ENCODE data around the gene UPK3A.

Gene UPK3A

GRCh38 chr22:45278125-45278524, 6.6 kb upstream of the UPK3A start:
- Histone ChIP-seq H3K9me3 (ENCODE audit: insufficient read depth, low read length, severe bottlenecking) (no peaks in the 10 kb centered on the region), H3K9ac (ENCODE audit: low read depth, low read length) (no peak overlapping the region), H3K27ac (ENCODE audit: low read length) (no peak overlapping the region), H3K4me2 (ENCODE audit: insufficient read depth, low read length) (no peak overlapping the region), H3K27me3 (ENCODE audit: insufficient read depth, low read length, poor library complexity) (peaks cover 2% of the 10 kb centered on the region), H3K36me3 (ENCODE audit: insufficient read depth, low read length) (no peaks in the 10 kb centered on the region), H3K4me1 (ENCODE audit: insufficient read depth, low read length) (no peaks in the 10 kb centered on the region), H3K4me3 (ENCODE audit: low read depth in 1 of 2, low read length in 2 of 2) (no peak overlapping the region), H4K20me1 (ENCODE audit: insufficient read depth, low read length) (no peaks in the 10 kb centered on the region), H3K79me2 (ENCODE audit: insufficient read depth, low read length) (no peaks in the 10 kb centered on the region), H2AFZ (ENCODE audit: low read depth, low read length) (no peak overlapping the region)
- TF ChIP-seq CTCF (IDR thresholded peaks at IDR 0.05; ENCODE audit: borderline replicate concordance, extremely low read depth, low read length, poor library complexity, severe bottlenecking) (no peak), EZH2 (IDR thresholded peaks at IDR 0.05; ENCODE audit: borderline replicate concordance, low read depth, low read length, severe bottlenecking) (no peak)
- no peak for DNase-seq
- ATAC-seq (ENCODE audit: insufficient read depth, low read depth) = no peak

GRCh38 chr22:45280587-45280980, 4.2 kb upstream of the UPK3A start:
- H3K27me3 ChIP-seq (ENCODE audit: insufficient read depth, low read length, poor library complexity) = no peaks in the 10 kb centered on the region
- no peaks in the 10 kb centered on the region for H3K4me1 ChIP-seq (ENCODE audit: insufficient read depth, low read length)
- no peak overlapping the region for H2AFZ ChIP-seq (ENCODE audit: low read depth, low read length)
- no peak for DNase-seq
- no peak for ATAC-seq (ENCODE audit: insufficient read depth, low read depth)
- no peaks in the 10 kb centered on the region for H3K79me2 ChIP-seq (ENCODE audit: insufficient read depth, low read length)
- H3K4me3 ChIP-seq (ENCODE audit: low read depth in 1 of 2, low read length in 2 of 2) = no peak overlapping the region
- H3K9me3 ChIP-seq (ENCODE audit: insufficient read depth, low read length, severe bottlenecking) = no peaks in the 10 kb centered on the region
- H3K27ac ChIP-seq (ENCODE audit: low read length) = no peak overlapping the region
- no peaks in the 10 kb centered on the region for H3K36me3 ChIP-seq (ENCODE audit: insufficient read depth, low read length)
- TF ChIP-seq CTCF (IDR thresholded peaks at IDR 0.05; ENCODE audit: borderline replicate concordance, extremely low read depth, low read length, poor library complexity, severe bottlenecking) (no peak), EZH2 (IDR thresholded peaks at IDR 0.05; ENCODE audit: borderline replicate concordance, low read depth, low read length, severe bottlenecking) (no peak)
- H4K20me1 ChIP-seq (ENCODE audit: insufficient read depth, low read length) = no peaks in the 10 kb centered on the region
- H3K4me2 ChIP-seq (ENCODE audit: insufficient read depth, low read length) = no peak overlapping the region
- H3K9ac ChIP-seq (ENCODE audit: low read depth, low read length) = no peak overlapping the region

- H3K27me3 ChIP-seq (ENCODE audit: insufficient read depth, low read length, poor library complexity) = no peaks in the 10 kb centered on the region
- H4K20me1 ChIP-seq (ENCODE audit: insufficient read depth, low read length) = no peaks in the 10 kb centered on the region
- ATAC-seq (ENCODE audit: insufficient read depth, low read depth) = no peak
- H3K27ac ChIP-seq (ENCODE audit: low read length) = no peak overlapping the region
- no peaks in the 10 kb centered on the region for H3K79me2 ChIP-seq (ENCODE audit: insufficient read depth, low read length)
- no peak overlapping the region for H3K9ac ChIP-seq (ENCODE audit: low read depth, low read length)
- H3K4me1 ChIP-seq (ENCODE audit: insufficient read depth, low read length) = no peaks in the 10 kb centered on the region
- TF ChIP-seq EZH2 (IDR thresholded peaks at IDR 0.05; ENCODE audit: borderline replicate concordance, low read depth, low read length, severe bottlenecking) = no peak
- no peak for TF ChIP-seq CTCF (IDR thresholded peaks at IDR 0.05; ENCODE audit: borderline replicate concordance, extremely low read depth, low read length, poor library complexity, severe bottlenecking)
- H3K9me3 ChIP-seq (ENCODE audit: insufficient read depth, low read length, severe bottlenecking) = no peaks in the 10 kb centered on the region
- DNase-seq = no peak
- no peak overlapping the region for H3K4me2 ChIP-seq (ENCODE audit: insufficient read depth, low read length)
- no peak overlapping the region for H3K4me3 ChIP-seq (ENCODE audit: low read depth in 1 of 2, low read length in 2 of 2)
- no peaks in the 10 kb centered on the region for H3K36me3 ChIP-seq (ENCODE audit: insufficient read depth, low read length)
- H2AFZ ChIP-seq (ENCODE audit: low read depth, low read length) = no peak overlapping the region
Measured at GRCh38 chr22:45281010-45281409, 3.7 kb upstream of the UPK3A start.

Data from DND-41 (cell line).